Fibroblast of lung (primary cell): ENCODE measurements around the gene GTSF1L. TPM values are rescaled to one million over a fixed set of nuclear protein-coding genes. Genes with fewer than 3 reads are reported as not detected.

Source experiments
- DNase-seq, 2 donors: peaks; one replicate each; pipeline versions ENCODE4 v3.0.0 to v3.0.0-alpha.2; 2010; ENCODE audit warnings: low read depth in 2 of 2
- H2AFZ ChIP-seq: 2 replicates; pipeline ENCODE4 v1.5.1; 2012; ENCODE audit warnings: low read length, control low read depth, inconsistent platforms
- H3K27ac ChIP-seq: 2 replicates; pipeline ENCODE4 v1.5.1; 2011; ENCODE audit warnings: low read length, control low read depth; ENCODE audit not compliant: insufficient read depth
- H3K27me3 ChIP-seq: 2 replicates; pipeline ENCODE4 v1.5.1; 2011; ENCODE audit warnings: mild to moderate bottlenecking, low read length; ENCODE audit not compliant: control insufficient read depth, insufficient read depth
- H3K36me3 ChIP-seq: 2 replicates; pipeline ENCODE4 v1.5.1; 2011; ENCODE audit warnings: low read length; ENCODE audit not compliant: control insufficient read depth, insufficient read depth
- H3K4me1 ChIP-seq: 2 replicates; pipeline ENCODE4 v1.5.1; 2011; ENCODE audit warnings: low read length; ENCODE audit not compliant: control insufficient read depth, insufficient read depth; ENCODE audit errors: extremely low read depth
- H3K4me2 ChIP-seq: 2 replicates; pipeline ENCODE4 v1.5.1; 2011; ENCODE audit warnings: low read length, control low read depth; ENCODE audit not compliant: insufficient read depth; ENCODE audit errors: extremely low read depth
- H3K4me3 ChIP-seq, 4 experiments: fragments of 200-600 bp in 1 of 4; sonication (generic) in 1 of 4; replicated peaks in 1 of 4; 2 replicates each; pipeline ENCODE4 v1.5.1; 2011 to 2016; ENCODE audit warnings: low read length in 4 of 4, low read depth in 3 of 4, mild to moderate bottlenecking in 3 of 4, control low read depth in 2 of 4, inconsistent platforms in 1 of 4, mixed read lengths in 1 of 4; ENCODE audit not compliant: insufficient read depth in 1 of 4; ENCODE audit errors: control extremely low read depth in 1 of 4
- H3K79me2 ChIP-seq: 2 replicates; pipeline ENCODE4 v1.5.1; 2012; ENCODE audit warnings: mild to moderate bottlenecking, low read length, inconsistent platforms; ENCODE audit not compliant: control insufficient read depth, insufficient read depth
- H3K9ac ChIP-seq: 2 replicates; pipeline ENCODE4 v1.5.1; 2011; ENCODE audit warnings: mild to moderate bottlenecking, low read length, control low read depth; ENCODE audit not compliant: insufficient read depth
- H3K9me3 ChIP-seq: 2 replicates; pipeline ENCODE4 v1.5.1; 2012; ENCODE audit warnings: low read depth, low read length; ENCODE audit not compliant: control insufficient read depth, insufficient read depth
- H4K20me1 ChIP-seq: 2 replicates; pipeline ENCODE4 v1.5.1; 2011; ENCODE audit warnings: low read length; ENCODE audit not compliant: control insufficient read depth, insufficient read depth; ENCODE audit errors: extremely low read depth
- EZH2 ChIP-seq: IDR thresholded peaks from 2 replicates; pipeline ENCODE4 v1.5.1; 2012; ENCODE audit warnings: low read length, control low read depth, mild to moderate bottlenecking; ENCODE audit errors: missing control alignments
- polyA plus RNA-seq, 2 donors: library from polyadenylated mRNA; depleted of rRNA in 1 of 2; stranded (reverse) in 1 of 2; unstranded in 1 of 2; fragments of >200 nt; gene quantifications; 2 replicates each; pipeline ENCODE4 v1.2.1, GENCODE V29; 2011 to 2012; ENCODE audit warnings: missing spikeins in 1 of 2
- total RNA-seq: library from RNA; depleted of rRNA; stranded (reverse); fragments of >200 nt; gene quantifications from 2 replicates; pipeline ENCODE4 v1.2.1, GENCODE V29; 2014
- TF ChIP-seq, protein P1 (sequence below), 2 donors: IDR thresholded peaks in 1 of 2; conservative IDR thresholded peaks in 1 of 2; 1 replicate in 1 of 2; 2 replicates in 1 of 2; pipeline ENCODE4 v1.5.1; 2011 to 2012; ENCODE audit warnings: low read length in 2 of 2, control low read depth in 1 of 2, inconsistent platforms in 1 of 2, low read depth in 1 of 2, mild to moderate bottlenecking in 1 of 2

Gene GTSF1L
- total and polyA plus RNA-seq, 2 donors (not counting 1 experiment from before 2014, with no cell fraction given) = not detected

DNA sequence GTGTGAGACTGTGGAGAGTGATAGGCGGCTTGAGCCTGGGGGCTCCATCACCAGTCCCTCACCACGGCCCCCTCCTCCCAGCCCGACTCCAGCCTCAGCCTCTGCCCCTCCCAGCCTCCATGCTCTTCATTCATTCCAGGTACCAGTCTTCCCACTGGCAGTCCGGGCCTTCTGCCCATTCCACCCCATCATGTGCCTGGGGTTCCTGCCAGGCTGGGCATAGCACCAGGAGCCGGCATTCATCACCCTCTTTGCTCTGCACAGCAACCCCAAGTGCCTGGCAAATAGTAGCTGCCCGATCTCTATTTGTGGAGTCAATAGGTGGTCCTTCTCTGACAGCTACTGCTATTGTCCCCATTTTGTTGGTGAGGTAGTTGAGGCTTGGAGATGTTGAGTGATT is 39.6 kb upstream of the GTSF1L start:
- H3K4me1 ChIP-seq = no peaks in the 10 kb centered on the region
- H3K79me2 ChIP-seq = no peaks in the 10 kb centered on the region
- DNase-seq = no peak
- no peak overlapping the region for H3K4me2 ChIP-seq
- H3K27me3 ChIP-seq = peaks cover 14% of the 10 kb centered on the region
- H3K9me3 ChIP-seq = no peaks in the 10 kb centered on the region
- TF ChIP-seq, protein P1, sequence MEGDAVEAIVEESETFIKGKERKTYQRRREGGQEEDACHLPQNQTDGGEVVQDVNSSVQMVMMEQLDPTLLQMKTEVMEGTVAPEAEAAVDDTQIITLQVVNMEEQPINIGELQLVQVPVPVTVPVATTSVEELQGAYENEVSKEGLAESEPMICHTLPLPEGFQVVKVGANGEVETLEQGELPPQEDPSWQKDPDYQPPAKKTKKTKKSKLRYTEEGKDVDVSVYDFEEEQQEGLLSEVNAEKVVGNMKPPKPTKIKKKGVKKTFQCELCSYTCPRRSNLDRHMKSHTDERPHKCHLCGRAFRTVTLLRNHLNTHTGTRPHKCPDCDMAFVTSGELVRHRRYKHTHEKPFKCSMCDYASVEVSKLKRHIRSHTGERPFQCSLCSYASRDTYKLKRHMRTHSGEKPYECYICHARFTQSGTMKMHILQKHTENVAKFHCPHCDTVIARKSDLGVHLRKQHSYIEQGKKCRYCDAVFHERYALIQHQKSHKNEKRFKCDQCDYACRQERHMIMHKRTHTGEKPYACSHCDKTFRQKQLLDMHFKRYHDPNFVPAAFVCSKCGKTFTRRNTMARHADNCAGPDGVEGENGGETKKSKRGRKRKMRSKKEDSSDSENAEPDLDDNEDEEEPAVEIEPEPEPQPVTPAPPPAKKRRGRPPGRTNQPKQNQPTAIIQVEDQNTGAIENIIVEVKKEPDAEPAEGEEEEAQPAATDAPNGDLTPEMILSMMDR (conservative IDR thresholded peaks at IDR 0.05 in 1 of 2, IDR thresholded peaks at IDR 0.05 in 1 of 2; ENCODE audit: low read depth in 1 of 2, low read length in 2 of 2) = no peak
- no peak for TF ChIP-seq EZH2
- H2AFZ ChIP-seq = no peak overlapping the region
- H4K20me1 ChIP-seq = no peaks in the 10 kb centered on the region
- no peaks in the 10 kb centered on the region for H3K36me3 ChIP-seq
- H3K27ac ChIP-seq = no peak overlapping the region
- H3K9ac ChIP-seq = no peak overlapping the region
- H3K4me3 ChIP-seq = no peak overlapping the region

DNA sequence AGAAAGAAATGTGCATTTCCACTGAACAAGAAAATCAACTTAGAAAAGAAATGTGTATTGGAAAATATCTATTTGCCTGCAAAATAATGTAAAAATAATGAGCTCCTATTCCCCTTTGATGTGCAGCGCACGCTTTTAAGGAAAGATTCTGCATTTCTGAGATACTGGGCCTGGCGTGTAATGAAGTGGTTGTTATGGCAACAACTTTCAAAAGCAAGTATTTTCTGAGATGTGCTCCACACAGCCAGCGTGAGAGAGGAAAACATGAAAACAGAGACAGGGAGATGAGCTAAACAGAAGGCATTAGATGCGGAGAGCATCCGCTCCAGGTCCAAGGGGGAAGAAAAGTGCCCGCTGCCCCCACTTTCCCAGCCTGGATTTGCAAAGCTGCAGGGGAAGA is 39.1 kb upstream of the GTSF1L start:
- no peak overlapping the region for H3K27ac ChIP-seq
- no peaks in the 10 kb centered on the region for H3K36me3 ChIP-seq
- H3K79me2 ChIP-seq = no peaks in the 10 kb centered on the region
- TF ChIP-seq, protein P1 (conservative IDR thresholded peaks at IDR 0.05 in 1 of 2, IDR thresholded peaks at IDR 0.05 in 1 of 2; ENCODE audit: low read depth in 1 of 2, low read length in 2 of 2) = no peak
- TF ChIP-seq EZH2 = no peak
- H2AFZ ChIP-seq = no peak overlapping the region
- H3K9ac ChIP-seq = no peak overlapping the region
- H3K27me3 ChIP-seq = peaks cover 14% of the 10 kb centered on the region
- H3K4me2 ChIP-seq = no peak overlapping the region
- H3K4me1 ChIP-seq = no peaks in the 10 kb centered on the region
- H3K9me3 ChIP-seq = no peaks in the 10 kb centered on the region
- H4K20me1 ChIP-seq = no peaks in the 10 kb centered on the region
- no peak for DNase-seq
- no peak overlapping the region for H3K4me3 ChIP-seq

DNA sequence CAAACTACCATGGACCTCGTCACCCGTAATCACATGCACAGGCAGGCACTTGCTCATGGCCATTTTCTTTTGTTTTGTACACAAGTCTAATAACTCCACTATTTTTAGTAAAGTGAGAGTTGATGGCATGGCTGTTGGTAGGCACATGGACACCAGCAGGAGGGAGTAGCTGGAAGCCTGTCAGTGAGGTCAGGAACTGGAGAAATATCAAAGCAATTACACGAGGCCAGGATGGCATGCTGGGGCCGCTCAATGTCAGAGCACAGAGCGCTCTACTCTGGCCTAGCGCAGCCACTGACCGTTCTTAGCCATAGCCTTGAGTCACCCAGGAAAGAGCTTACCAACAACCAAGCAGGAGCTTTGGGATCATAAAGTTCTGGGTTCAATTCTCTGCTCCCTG is 36.1 kb upstream of the GTSF1L start:
- Histone ChIP-seq H2AFZ (no peak overlapping the region), H3K9ac (no peak overlapping the region), H3K4me1 (no peaks in the 10 kb centered on the region), H3K9me3 (no peaks in the 10 kb centered on the region), H3K79me2 (no peaks in the 10 kb centered on the region), H3K27me3 (peaks cover 10% of the 10 kb centered on the region), H3K27ac (no peak overlapping the region), H3K36me3 (no peaks in the 10 kb centered on the region), H4K20me1 (no peaks in the 10 kb centered on the region), H3K4me3 (no peak overlapping the region), H3K4me2 (no peak overlapping the region)
- no peak for DNase-seq
- TF ChIP-seq, protein P1 (conservative IDR thresholded peaks at IDR 0.05 in 1 of 2, IDR thresholded peaks at IDR 0.05 in 1 of 2; ENCODE audit: low read depth in 1 of 2, low read length in 2 of 2) = no peak
- TF ChIP-seq EZH2 = no peak
